Stimulated activated CD4-positive, alpha-beta T cell treated with anti-CD3 and anti-CD28 coated beads, Interleukin-12 subunit alpha, Interleukin-12 subunit beta, amount 100 ng/mL, for 24 hours (primary cell): ENCODE measurements around the gene EMP3.

ENCODE experiments used
- DNase-seq, 2 experiments: peaks; one replicate each; pipeline ENCODE4 v3.0.0-alpha.2; 2020; ENCODE audit warnings: low read depth in 2 of 2

Gene EMP3

DNA sequence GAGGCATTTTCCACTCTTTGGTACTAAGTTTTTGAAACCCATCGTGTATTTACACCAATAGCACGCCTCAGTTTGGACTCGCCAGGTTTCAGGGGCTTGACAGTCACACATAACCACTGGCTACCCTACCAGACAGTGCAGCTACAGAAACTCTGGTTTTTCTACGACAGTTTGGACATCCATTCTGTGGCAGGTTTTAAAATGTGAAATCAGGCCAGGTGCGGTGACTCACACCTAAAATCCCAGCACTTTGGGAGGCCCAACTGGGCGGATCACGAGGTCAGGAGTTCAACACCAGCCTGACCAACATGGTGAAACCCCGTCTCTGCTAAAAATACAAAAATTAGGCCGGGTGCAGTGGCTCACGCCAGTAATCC is 52.8 kb downstream of the EMP3 start:
- no peak for DNase-seq

- DNase-seq: no peak
Measured at GRCh38 chr19:48379058-48379457, 53.7 kb downstream of the EMP3 start.
